GDM1 (cell line): ENCODE measurements around the gene ZBTB48.

Experiments used
- DNase-seq: peaks from one replicate; lab custom pipeline; 2025; lab: John Stamatoyannopoulos, UW

The ZBTB48 gene

GRCh38 chr1:6574025-6574620, 5.7 kb upstream of the ZBTB48 start:
- DNase-seq: no peak

GRCh38 chr1:6574818-6575217, 5.0 kb upstream of the ZBTB48 start:
- DNase-seq: no peak

- no peak for DNase-seq
Observed at GRCh38 chr1:6577831-6578525, 1.8 kb upstream of the ZBTB48 start.

GRCh38 chr1:6578624-6579373, 995 bp upstream of the ZBTB48 start:
- no peak for DNase-seq

- DNase-seq: no peak
Observed at GRCh38 chr1:6580119-6580592, 362 bp downstream of the ZBTB48 start.

- DNase-seq: no peak
Observed at GRCh38 chr1:6580593-6581409, 1.0 kb downstream of the ZBTB48 start.

- DNase-seq: peak; percentile 51
Observed at GRCh38 chr1:6581561-6582305, 1.9 kb downstream of the ZBTB48 start.

- DNase-seq: no peak
Observed at GRCh38 chr1:6582370-6582769, 2.6 kb downstream of the ZBTB48 start.

GRCh38 chr1:6584126-6585080, 4.6 kb downstream of the ZBTB48 start:
- no peak for DNase-seq

- no peak for DNase-seq
Observed at GRCh38 chr1:6585081-6585722, 5.4 kb downstream of the ZBTB48 start.

GRCh38 chr1:6585841-6586240, 6.0 kb downstream of the ZBTB48 start:
- DNase-seq: no peak

- no peak for DNase-seq
Observed at GRCh38 chr1:6586404-6586816, 6.6 kb downstream of the ZBTB48 start.

GRCh38 chr1:6587261-6588005, 7.6 kb downstream of the ZBTB48 start:
- no peak for DNase-seq

GRCh38 chr1:6588128-6588892, 8.5 kb downstream of the ZBTB48 start:
- no peak for DNase-seq

- peak; percentile 58 for DNase-seq
Observed at GRCh38 chr1:6588893-6589520, 9.2 kb downstream of the ZBTB48 start.

GRCh38 chr1:6590046-6590445, 10.3 kb downstream of the ZBTB48 start:
- no peak for DNase-seq

GRCh38 chr1:6591222-6591621, 11.4 kb downstream of the ZBTB48 start:
- peak; percentile 69 for DNase-seq

- no peak for DNase-seq
Observed at GRCh38 chr1:6591644-6592043, 11.8 kb downstream of the ZBTB48 start.
